ENCODE results near the gene TMEM154.

The TMEM154 gene

GRCh38 chr4:152626790-152627189 lies 53.0 kb downstream of the TMEM154 start:
- H3K27ac ChIP-seq = no peak overlapping the region
- no peak for TF ChIP-seq CTCF (conservative IDR thresholded peaks at IDR 0.05)

GRCh38 chr4:152620915-152621314 lies 58.9 kb downstream of the TMEM154 start:
- no peak for TF ChIP-seq CTCF (conservative IDR thresholded peaks at IDR 0.05)

GRCh38 chr4:152620218-152620617 lies 59.6 kb downstream of the TMEM154 start:
- no peak for TF ChIP-seq CTCF (conservative IDR thresholded peaks at IDR 0.05)
- no peak overlapping the region for H3K27ac ChIP-seq

More at GRCh38 chr4:152620915-152621314, 58.9 kb downstream of the TMEM154 start:
- H3K27ac ChIP-seq = no peak overlapping the region

GRCh38 chr4:152619556-152619955 lies 60.2 kb downstream of the TMEM154 start:
- H3K27ac ChIP-seq = no peak overlapping the region
- TF ChIP-seq CTCF (conservative IDR thresholded peaks at IDR 0.05) = no peak

- no peak overlapping the region for H3K27ac ChIP-seq
- no peak for TF ChIP-seq CTCF (conservative IDR thresholded peaks at IDR 0.05)
Observed at GRCh38 chr4:152618971-152619370, 60.8 kb downstream of the TMEM154 start.

- no peak overlapping the region for H3K27ac ChIP-seq
- no peak for TF ChIP-seq CTCF (conservative IDR thresholded peaks at IDR 0.05)
Observed at GRCh38 chr4:152616804-152617203, 63.0 kb downstream of the TMEM154 start.

- no peak for TF ChIP-seq CTCF (conservative IDR thresholded peaks at IDR 0.05)
- H3K27ac ChIP-seq = no peak overlapping the region
Observed at GRCh38 chr4:152613841-152614721, 65.7 kb downstream of the TMEM154 start.
